KOPT-K1 (cell line): Measurements from ENCODE around the gene ATE1.

Source experiments
- H3K27ac ChIP-seq: fragments of 200-600 bp; sonication (generic); 2 replicates; pipeline ENCODE4 v1.5.1; 2016; ENCODE audit warnings: antibody characterized with exemption, mild to moderate bottlenecking, low read depth, low read length; ENCODE audit not compliant: poor library complexity, severe bottlenecking
- H3K36me3 ChIP-seq: fragments of 200-600 bp; sonication (generic); 2 replicates; pipeline ENCODE4 v1.5.1; 2017; ENCODE audit warnings: antibody characterized with exemption, mild to moderate bottlenecking, low read length, moderate library complexity; ENCODE audit not compliant: insufficient read depth
- H3K9me3 ChIP-seq: fragments of 200-600 bp; sonication (generic); 2 replicates; pipeline ENCODE4 v1.5.1; 2017; ENCODE audit warnings: antibody characterized with exemption, low read length, mild to moderate bottlenecking; ENCODE audit not compliant: insufficient read depth, poor library complexity, severe bottlenecking

The ATE1 gene

GRCh38 chr10:121741248-121741792, 186.5 kb downstream of the ATE1 start:
- Histone ChIP-seq H3K9me3 (no peaks in the 10 kb centered on the region), H3K27ac (no peak overlapping the region), H3K36me3 (no peaks in the 10 kb centered on the region)

DNA sequence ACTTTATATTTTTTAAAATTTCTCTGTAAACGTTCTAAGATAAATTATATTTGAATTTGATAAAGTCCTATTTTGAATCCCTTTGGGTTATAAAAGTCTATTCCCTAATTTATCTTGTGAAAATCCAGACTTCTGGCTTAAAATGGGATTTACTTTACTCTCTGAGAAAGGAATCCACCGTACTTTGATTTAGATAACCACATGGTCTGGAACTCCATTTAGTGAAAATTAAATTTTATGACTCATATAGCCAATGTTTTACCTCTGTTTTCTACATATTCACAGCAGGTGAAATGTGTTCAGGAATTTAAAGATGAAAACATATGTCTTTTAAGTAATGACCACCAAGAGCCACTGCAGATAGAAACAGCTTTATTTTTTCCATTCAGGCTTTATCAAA, 187.8 kb downstream of the ATE1 start:
- no peaks in the 10 kb centered on the region for H3K9me3 ChIP-seq
- H3K36me3 ChIP-seq = no peaks in the 10 kb centered on the region
- no peak overlapping the region for H3K27ac ChIP-seq

GRCh38 chr10:121739114-121739513, 188.7 kb downstream of the ATE1 start:
- Histone ChIP-seq H3K27ac (no peak overlapping the region), H3K9me3 (no peaks in the 10 kb centered on the region), H3K36me3 (no peaks in the 10 kb centered on the region)

DNA sequence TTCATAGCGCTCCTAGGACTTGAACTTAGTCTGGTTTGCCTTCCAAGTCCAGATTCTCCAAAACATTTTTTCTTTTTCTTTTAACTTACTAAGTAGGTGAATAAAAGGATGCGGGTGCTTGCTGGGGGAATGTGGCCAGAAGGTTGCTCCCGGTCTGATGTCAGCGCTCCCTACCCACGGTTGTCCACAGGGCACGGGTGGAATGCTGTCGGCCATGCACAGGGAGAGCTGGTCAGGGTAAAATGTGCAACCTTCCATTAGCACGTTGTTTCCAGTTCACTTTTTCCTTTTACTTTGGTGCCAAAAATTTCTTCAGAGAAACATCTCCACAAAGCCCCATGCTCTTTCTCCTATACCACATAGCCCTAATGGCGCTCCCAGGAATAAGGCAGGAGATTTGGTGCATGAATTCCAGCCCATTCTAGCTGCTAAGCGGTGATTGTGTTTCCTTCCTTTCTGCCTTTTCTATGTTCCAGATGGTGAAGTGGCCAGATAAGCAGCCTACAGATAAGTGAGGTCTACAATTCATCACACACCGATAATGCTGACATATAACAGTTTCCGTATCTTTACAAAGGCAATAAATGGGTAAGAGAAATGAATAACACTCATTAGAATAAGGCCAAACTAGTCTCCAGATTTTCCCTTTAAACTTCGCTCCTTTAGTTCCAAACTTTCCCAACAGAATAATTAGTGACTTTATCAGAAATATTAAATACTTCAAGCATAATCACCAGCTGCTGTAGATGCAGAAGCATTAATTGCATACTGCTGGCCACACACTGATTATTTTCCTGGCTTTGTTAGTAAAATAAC, 191.3 kb downstream of the ATE1 start:
- Histone ChIP-seq H3K27ac (no peak overlapping the region), H3K9me3 (no peaks in the 10 kb centered on the region), H3K36me3 (no peaks in the 10 kb centered on the region)

DNA sequence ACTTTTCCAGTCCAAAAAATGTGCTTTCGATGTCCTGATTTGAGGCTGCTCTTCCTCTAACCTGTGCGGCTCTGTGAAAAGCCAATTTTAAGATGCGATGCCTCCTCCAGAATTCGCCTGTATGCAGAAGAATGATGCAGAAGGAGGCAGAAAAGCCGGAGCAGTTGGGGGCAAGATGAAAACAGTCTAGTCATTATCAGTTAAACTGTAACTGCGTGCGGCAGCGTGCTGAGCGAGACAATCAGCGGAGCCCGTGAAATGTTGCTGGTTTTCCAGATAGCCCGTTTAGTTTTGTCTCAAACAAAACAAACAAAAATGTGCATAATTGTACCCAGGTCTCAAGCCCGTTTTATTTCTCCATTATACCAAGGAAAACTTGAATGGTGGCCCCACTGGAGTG, 192.6 kb downstream of the ATE1 start:
- Histone ChIP-seq H3K9me3 (no peaks in the 10 kb centered on the region), H3K27ac (no peak overlapping the region), H3K36me3 (no peaks in the 10 kb centered on the region)

- H3K27ac ChIP-seq = no peak overlapping the region
- no peaks in the 10 kb centered on the region for H3K36me3 ChIP-seq
- no peaks in the 10 kb centered on the region for H3K9me3 ChIP-seq
These were observed 193.2 kb downstream of the ATE1 start for GRCh38 chr10:121734589-121735045.

GRCh38 chr10:121732656-121733445, 195.0 kb downstream of the ATE1 start:
- no peak overlapping the region for H3K27ac ChIP-seq
- no peaks in the 10 kb centered on the region for H3K9me3 ChIP-seq
- H3K36me3 ChIP-seq = no peaks in the 10 kb centered on the region

DNA sequence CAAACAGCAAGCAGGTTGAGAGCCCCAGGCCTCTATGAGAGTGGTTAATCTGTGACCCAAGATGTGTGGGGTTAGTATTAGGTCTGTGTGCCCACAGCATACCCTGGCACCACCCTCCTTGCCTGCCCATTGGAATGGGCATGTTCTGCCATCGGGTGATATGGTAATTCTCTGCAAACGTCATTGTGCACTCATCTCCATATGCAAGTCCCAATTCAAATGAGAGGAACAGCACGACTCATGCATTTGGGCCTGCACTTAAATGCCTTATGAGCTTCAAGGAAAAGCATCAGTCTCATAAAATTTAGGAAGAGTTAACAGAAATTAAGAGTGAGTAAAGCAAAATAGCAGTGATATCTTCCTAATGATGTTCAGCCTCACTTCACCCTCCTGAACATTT, 195.7 kb downstream of the ATE1 start:
- no peak overlapping the region for H3K27ac ChIP-seq
- H3K36me3 ChIP-seq = no peaks in the 10 kb centered on the region
- H3K9me3 ChIP-seq = no peaks in the 10 kb centered on the region

DNA sequence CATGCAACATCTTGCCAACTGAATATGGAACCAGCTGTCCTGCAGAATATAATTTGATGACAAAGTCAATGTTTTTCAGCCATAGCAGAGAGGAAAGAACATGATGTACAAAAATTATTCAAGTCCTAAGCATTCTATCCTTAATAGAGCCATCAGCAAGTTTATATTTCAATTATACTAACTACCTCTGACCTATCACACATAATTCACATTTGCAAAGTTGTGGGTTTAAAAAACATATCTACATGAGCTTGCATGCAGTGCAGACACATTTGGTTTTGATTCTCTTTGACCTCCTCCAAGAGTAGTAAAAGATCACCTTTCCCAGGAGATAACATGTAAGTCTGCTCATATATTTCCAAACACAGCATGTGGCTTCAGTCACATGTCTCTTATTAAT, 203.5 kb downstream of the ATE1 start:
- H3K9me3 ChIP-seq = peaks cover 4% of the 10 kb centered on the region
- no peak overlapping the region for H3K27ac ChIP-seq
- no peaks in the 10 kb centered on the region for H3K36me3 ChIP-seq

DNA sequence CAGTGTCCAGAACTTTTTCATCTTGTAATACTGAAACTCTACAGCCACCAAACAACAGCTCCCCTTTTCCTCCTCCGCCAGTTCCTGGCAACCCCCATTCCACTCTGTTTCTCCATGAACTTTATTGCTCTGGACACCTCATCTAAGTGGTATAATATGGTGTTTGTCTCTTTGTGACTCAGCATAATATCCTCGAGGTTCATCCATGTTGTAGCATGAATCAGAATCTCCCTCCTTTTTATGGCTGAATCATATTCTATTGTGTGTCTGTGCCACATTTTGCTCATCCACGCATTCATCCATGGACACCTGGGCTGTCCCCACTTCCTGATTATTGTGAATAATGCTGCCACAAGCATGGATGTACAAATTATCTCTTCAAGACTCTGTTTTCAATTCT, 205.2 kb downstream of the ATE1 start:
- H3K27ac ChIP-seq = no peak overlapping the region
- peaks cover 4% of the 10 kb centered on the region for H3K9me3 ChIP-seq
- no peaks in the 10 kb centered on the region for H3K36me3 ChIP-seq

- no peaks in the 10 kb centered on the region for H3K36me3 ChIP-seq
- peaks cover 4% of the 10 kb centered on the region for H3K9me3 ChIP-seq
- no peak overlapping the region for H3K27ac ChIP-seq
These were observed 206.6 kb downstream of the ATE1 start for GRCh38 chr10:121721257-121721656.

- Histone ChIP-seq H3K36me3 (no peaks in the 10 kb centered on the region), H3K9me3 (no peaks in the 10 kb centered on the region), H3K27ac (no peak overlapping the region)
These were observed 211.9 kb downstream of the ATE1 start for GRCh38 chr10:121715969-121716368.

DNA sequence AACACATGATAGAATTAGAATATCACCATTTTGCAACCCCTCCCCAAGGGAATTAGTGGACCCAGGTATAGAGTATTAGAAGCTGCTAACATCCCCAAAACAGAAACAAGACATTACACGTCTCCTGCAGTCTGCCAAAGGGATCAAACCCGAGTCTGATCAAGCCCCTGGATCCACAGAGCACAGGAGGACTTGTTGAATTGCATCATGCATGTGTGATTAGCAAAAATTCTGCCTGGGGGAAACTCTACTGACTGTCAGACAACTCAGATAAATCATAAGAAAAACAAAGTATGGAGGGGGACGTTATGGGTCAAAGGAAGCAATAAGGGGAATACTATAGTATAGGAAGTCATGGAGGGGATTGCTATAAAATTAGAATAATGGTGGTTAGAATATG, 212.8 kb downstream of the ATE1 start:
- no peaks in the 10 kb centered on the region for H3K9me3 ChIP-seq
- H3K36me3 ChIP-seq = no peaks in the 10 kb centered on the region
- H3K27ac ChIP-seq = no peak overlapping the region

DNA sequence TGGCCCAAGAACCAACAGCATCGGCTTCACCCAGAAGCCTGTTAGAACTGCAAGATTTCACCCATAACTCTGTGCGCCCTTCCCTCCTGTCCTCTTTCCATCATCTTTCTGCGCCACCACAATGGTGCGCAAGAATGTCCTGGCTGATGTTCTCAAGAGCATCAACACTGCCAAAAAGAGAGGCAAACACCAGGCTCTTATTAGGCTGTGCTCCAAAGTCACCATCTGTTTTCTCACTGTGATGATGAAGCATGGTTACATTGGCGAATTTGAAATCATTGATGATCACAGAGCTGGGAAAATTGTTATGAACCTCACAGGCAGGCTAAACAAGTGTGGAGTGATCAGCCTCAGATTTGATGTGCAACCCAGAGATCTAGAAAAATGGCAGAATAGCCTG, 214.3 kb downstream of the ATE1 start:
- Histone ChIP-seq H3K9me3 (no peaks in the 10 kb centered on the region), H3K27ac (no peak overlapping the region), H3K36me3 (no peaks in the 10 kb centered on the region)

DNA sequence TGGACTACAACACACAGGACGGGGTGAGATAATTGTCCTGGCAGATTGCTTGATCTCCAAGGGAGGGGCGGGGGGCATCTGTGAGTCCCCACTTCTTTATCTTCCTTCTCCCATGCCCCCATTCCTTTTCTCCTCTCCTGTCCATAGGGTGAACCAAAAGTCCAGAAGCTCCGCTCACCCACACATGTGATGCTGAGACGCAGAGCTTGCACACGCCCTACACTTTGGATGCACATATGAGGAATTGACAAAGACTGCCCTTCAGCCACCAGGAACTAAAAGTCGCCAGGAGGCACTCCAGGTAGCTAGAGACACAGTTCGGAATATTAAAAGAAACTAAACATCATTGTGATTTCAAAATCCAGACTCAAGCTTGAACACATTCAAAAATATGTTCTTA, 216.9 kb downstream of the ATE1 start:
- no peaks in the 10 kb centered on the region for H3K9me3 ChIP-seq
- no peaks in the 10 kb centered on the region for H3K36me3 ChIP-seq
- H3K27ac ChIP-seq = no peak overlapping the region
